Thyroid gland (tissue), 4 donors: Measurements from ENCODE around the gene IRF2.

Experiments
- CTCF ChIP-seq, 6 experiments: fragments of 200-600 bp in 3 of 6; fragments of 450-650 bp in 3 of 6; sonication (generic) in 3 of 6; IDR thresholded peaks; one replicate each; pipeline ENCODE4 v1.5.1; 2016 to 2019; ENCODE audit warnings: antibody characterized with exemption in 6 of 6, mild to moderate bottlenecking in 2 of 6, inconsistent platforms in 1 of 6, moderate library complexity in 1 of 6
- POLR2A ChIP-seq, 2 donors: fragments of 450-650 bp; IDR thresholded peaks; one replicate each; pipeline ENCODE4 v1.6.1; 2017; ENCODE audit warnings: antibody characterized with exemption in 2 of 2, mild to moderate bottlenecking in 2 of 2, moderate library complexity in 1 of 2

- no peak for TF ChIP-seq CTCF (IDR thresholded peaks at IDR 0.05)
- TF ChIP-seq POLR2A (IDR thresholded peaks at IDR 0.05) = no peak
These were observed 13.7 kb downstream of the IRF2 start for GRCh38 chr4:184460499-184461285.
